ENCODE measurements around the gene CAPN8.

DNA sequence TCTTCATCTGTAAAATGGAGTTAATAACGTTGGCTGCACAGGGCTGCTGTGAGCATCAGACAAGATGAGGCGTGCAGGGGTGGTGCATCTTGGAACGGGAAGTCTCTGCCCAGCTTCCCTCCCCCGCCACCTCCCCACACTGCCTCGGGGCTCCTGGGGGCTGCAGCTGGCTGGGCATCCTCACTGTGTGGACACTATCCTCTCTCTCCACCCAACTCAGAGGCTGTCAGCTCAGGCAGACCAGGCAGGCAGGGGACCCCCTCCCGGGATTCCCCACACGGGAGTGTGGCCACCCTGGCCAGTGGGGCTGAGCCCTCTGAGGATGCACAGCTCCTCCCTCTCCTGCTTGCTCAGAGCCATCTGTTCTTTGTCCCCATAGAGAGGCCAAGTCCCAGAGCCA lies 149.6 kb downstream of the CAPN8 start:
- TF ChIP-seq CTCF (optimal IDR thresholded peaks at IDR 0.05 in 1 of 3, IDR thresholded peaks at IDR 0.05 in 1 of 3, conservative IDR thresholded peaks at IDR 0.05 in 1 of 3; ENCODE audit: extremely low read depth in 1 of 3, insufficient read depth in 2 of 3, low read length in 3 of 3) (no peak), EZH2 (IDR thresholded peaks at IDR 0.05; ENCODE audit: low read length) (no peak)
